ENCODE measurements around the gene ATIC.

DNA sequence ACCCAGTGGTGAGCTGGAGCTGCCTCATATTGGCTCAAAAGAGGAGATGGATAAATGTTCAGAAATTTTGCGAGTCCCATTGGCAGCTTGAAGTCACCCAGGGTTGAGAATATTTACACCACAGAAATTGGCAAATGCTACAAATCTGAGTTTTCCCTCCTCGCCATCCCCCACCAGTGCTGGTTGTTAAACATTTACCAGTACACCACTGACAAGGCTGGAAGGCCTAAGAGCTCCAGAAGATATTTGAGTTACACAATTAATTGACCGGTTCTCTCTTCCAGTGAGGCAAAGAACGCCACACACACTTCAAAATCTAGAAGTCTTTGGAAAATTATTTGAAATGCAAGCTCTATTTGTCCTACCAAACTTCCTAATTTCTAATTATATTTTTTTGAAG lies 47.5 kb upstream of the ATIC start:
- no peak for TF ChIP-seq POLR2A (IDR thresholded peaks at IDR 0.05)
- TF ChIP-seq, protein P1, sequence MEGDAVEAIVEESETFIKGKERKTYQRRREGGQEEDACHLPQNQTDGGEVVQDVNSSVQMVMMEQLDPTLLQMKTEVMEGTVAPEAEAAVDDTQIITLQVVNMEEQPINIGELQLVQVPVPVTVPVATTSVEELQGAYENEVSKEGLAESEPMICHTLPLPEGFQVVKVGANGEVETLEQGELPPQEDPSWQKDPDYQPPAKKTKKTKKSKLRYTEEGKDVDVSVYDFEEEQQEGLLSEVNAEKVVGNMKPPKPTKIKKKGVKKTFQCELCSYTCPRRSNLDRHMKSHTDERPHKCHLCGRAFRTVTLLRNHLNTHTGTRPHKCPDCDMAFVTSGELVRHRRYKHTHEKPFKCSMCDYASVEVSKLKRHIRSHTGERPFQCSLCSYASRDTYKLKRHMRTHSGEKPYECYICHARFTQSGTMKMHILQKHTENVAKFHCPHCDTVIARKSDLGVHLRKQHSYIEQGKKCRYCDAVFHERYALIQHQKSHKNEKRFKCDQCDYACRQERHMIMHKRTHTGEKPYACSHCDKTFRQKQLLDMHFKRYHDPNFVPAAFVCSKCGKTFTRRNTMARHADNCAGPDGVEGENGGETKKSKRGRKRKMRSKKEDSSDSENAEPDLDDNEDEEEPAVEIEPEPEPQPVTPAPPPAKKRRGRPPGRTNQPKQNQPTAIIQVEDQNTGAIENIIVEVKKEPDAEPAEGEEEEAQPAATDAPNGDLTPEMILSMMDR (IDR thresholded peaks at IDR 0.05): no peak
